DND-41 (cell line): Measurements from ENCODE around the gene TXNL1.
A peak's percentile ranks its signal among the peaks of the same experiment; 100 is the strongest.

Experiments used
- ATAC-seq: fragments of 200-7000 bp; cut with Tn5 transposase; 3 replicates; pipeline ENCODE4 v1.9.1; 2021; ENCODE audit warnings: low read depth; ENCODE audit not compliant: insufficient read depth
- DNase-seq: peaks from one replicate; pipeline ENCODE4 v3.0.0-alpha.2; 2020
- H2AFZ ChIP-seq: 2 replicates; pipeline ENCODE4 v1.6.0; 2012; ENCODE audit warnings: low read depth, low read length
- H3K27ac ChIP-seq: 2 replicates; pipeline ENCODE4 v1.5.1; 2012; ENCODE audit warnings: low read length, inconsistent platforms
- H3K27me3 ChIP-seq: fragments of 200-600 bp; sonication (generic); 2 replicates; pipeline ENCODE4 v1.6.0; 2012; ENCODE audit warnings: low read length, mild to moderate bottlenecking, inconsistent platforms; ENCODE audit not compliant: insufficient read depth, poor library complexity
- H3K36me3 ChIP-seq: 2 replicates; pipeline ENCODE4 v1.5.1; 2012; ENCODE audit warnings: low read length, inconsistent platforms; ENCODE audit not compliant: insufficient read depth
- H3K4me1 ChIP-seq: 2 replicates; pipeline ENCODE4 v1.5.1; 2012; ENCODE audit warnings: mild to moderate bottlenecking, low read length; ENCODE audit not compliant: insufficient read depth
- H3K4me2 ChIP-seq: 2 replicates; pipeline ENCODE4 v1.6.0; 2012; ENCODE audit warnings: mild to moderate bottlenecking, moderate library complexity, low read length, inconsistent platforms; ENCODE audit not compliant: insufficient read depth
- H3K4me3 ChIP-seq, 2 experiments: fragments of 200-600 bp in 1 of 2; shearing (Covaris generic) in 1 of 2; 2 replicates each; pipeline ENCODE4 v1.5.1; 2012 to 2016; ENCODE audit warnings: inconsistent platforms in 2 of 2, low read length in 2 of 2, mild to moderate bottlenecking in 2 of 2, low read depth in 1 of 2, moderate library complexity in 1 of 2
- H3K79me2 ChIP-seq: 2 replicates; pipeline ENCODE4 v1.6.0; 2012; ENCODE audit warnings: low read length, inconsistent platforms; ENCODE audit not compliant: insufficient read depth
- H3K9ac ChIP-seq: 2 replicates; pipeline ENCODE4 v1.6.0; 2012; ENCODE audit warnings: low read depth, mild to moderate bottlenecking, inconsistent platforms, low read length, moderate library complexity
- H3K9me3 ChIP-seq: 2 replicates; pipeline ENCODE4 v1.5.1; 2012; ENCODE audit warnings: low read length, moderate library complexity, mild to moderate bottlenecking, inconsistent platforms; ENCODE audit not compliant: insufficient read depth, severe bottlenecking
- H4K20me1 ChIP-seq: 2 replicates; pipeline ENCODE4 v1.6.0; 2012; ENCODE audit warnings: low read length; ENCODE audit not compliant: insufficient read depth
- CTCF ChIP-seq: IDR thresholded peaks from 2 replicates; pipeline ENCODE4 v1.5.1; 2012; ENCODE audit warnings: borderline replicate concordance, low read length, moderate library complexity, mild to moderate bottlenecking; ENCODE audit not compliant: poor library complexity, severe bottlenecking; ENCODE audit errors: extremely low read depth
- EZH2 ChIP-seq: IDR thresholded peaks from 3 replicates; pipeline ENCODE4 v1.6.1; 2012; ENCODE audit warnings: borderline replicate concordance, low read depth, mild to moderate bottlenecking, moderate library complexity, low read length, inconsistent platforms; ENCODE audit not compliant: severe bottlenecking

The TXNL1 gene

GRCh38 chr18:56638232-56639103 lies at the start of gene TXNL1:
Gene TXNL1 (minus strand): TSS chr18:56638592. CDS start chr18:56638440, 152 bp downstream.
- Histone ChIP-seq H3K4me3 (peak within 1 kb of the TSS; percentile 77 to 84), H3K36me3 (peaks cover 27% of the 10 kb centered on the region), H3K27ac (peak within 1 kb of the TSS; percentile 91), H3K9ac (peak within 1 kb of the TSS; percentile 83), H3K79me2 (peaks cover 56% of the 10 kb centered on the region), H3K4me2 (peak within 1 kb of the TSS; percentile 72), H3K9me3 (no peaks in the 10 kb centered on the region), H2AFZ (peak within 1 kb of the TSS; percentile 90), H4K20me1 (peaks cover 37% of the 10 kb centered on the region), H3K4me1 (peaks cover 40% of the 10 kb centered on the region), H3K27me3 (no peaks in the 10 kb centered on the region)
- ATAC-seq (peak; percentile 92), DNase-seq (peak; percentile 99)
- TF ChIP-seq EZH2 (no peak), CTCF (no peak)

- H3K4me1 ChIP-seq = no peaks in the 10 kb centered on the region
Observed at GRCh38 chr18:56684277-56684676, 45.9 kb upstream of the TXNL1 start.

GRCh38 chr18:56678836-56679565 lies 40.6 kb upstream of the TXNL1 start:
- Histone ChIP-seq H3K27ac (no peak overlapping the region), H3K4me1 (no peaks in the 10 kb centered on the region), H3K4me3 (no peak overlapping the region), H4K20me1 (no peaks in the 10 kb centered on the region; the same call in 1 of the 2 replicates), H3K27me3 (no peaks in the 10 kb centered on the region), H3K9ac (no peak overlapping the region), H2AFZ (no peak overlapping the region), H3K9me3 (no peaks in the 10 kb centered on the region), H3K36me3 (peaks cover 18% of the 10 kb centered on the region; the same call in 1 of the 2 replicates), H3K79me2 (peaks cover 4% of the 10 kb centered on the region; the same call in 1 of the 2 replicates), H3K4me2 (no peak overlapping the region)
- no peak for TF ChIP-seq CTCF
- no peak for TF ChIP-seq EZH2
- ATAC-seq = no peak
- DNase-seq = no peak

More at GRCh38 chr18:56684277-56684676, 45.9 kb upstream of the TXNL1 start:
- Histone ChIP-seq H3K9ac (no peak overlapping the region), H3K9me3 (no peaks in the 10 kb centered on the region), H3K27ac (no peak overlapping the region), H3K36me3 (peaks cover 30% of the 10 kb centered on the region), H3K79me2 (no peaks in the 10 kb centered on the region), H3K27me3 (no peaks in the 10 kb centered on the region), H3K4me2 (no peak overlapping the region), H3K4me3 (no peak overlapping the region), H4K20me1 (no peaks in the 10 kb centered on the region), H2AFZ (no peak overlapping the region)
- TF ChIP-seq CTCF (no peak), EZH2 (no peak)
- ATAC-seq = no peak
- no peak for DNase-seq
